HEK293T (cell line): ENCODE results near the gene GOSR1.
"Not testable (repeated sequence)": the region's sequence is repeated elsewhere in the genome, so short reads cannot be mapped to it uniquely, and the experiment has no call there.

Source experiments
- L3MBTL2 ChIP-seq: fragments of 450-650 bp; conservative IDR thresholded peaks from 2 replicates; pipeline ENCODE4 v1.6.1; 2016; ENCODE audit warnings: mild to moderate bottlenecking
- TARDBP ChIP-seq: fragments of 450-650 bp; IDR thresholded peaks from 2 replicates; pipeline ENCODE4 v1.6.1; 2016
- ZNF384 ChIP-seq: fragments of 450-650 bp; IDR thresholded peaks from 2 replicates; pipeline ENCODE4 v1.6.1; 2016

DNA sequence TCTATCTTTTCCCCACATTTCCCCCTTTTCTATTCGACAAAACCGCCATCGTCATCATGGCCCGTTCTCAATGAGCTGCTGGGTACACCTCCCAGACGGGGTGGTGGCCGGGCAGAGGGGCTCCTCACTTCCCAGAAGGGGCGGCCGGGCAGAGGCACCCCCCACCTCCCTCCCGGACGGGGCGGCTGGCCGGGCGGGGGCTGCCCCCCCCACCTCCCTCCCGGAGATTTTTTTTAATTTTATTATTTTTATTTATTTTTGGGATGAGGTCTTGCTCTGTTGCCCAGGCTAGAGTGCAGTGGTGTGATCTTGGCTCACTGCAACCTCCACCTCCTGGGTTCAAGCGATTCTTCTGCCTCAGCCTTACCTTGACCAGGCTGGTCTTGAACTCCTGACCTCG lies 59.6 kb downstream of the GOSR1 start:
- TF ChIP-seq TARDBP, L3MBTL2, ZNF384: not testable (repeated sequence)
